GOT3 (cell line): Measurements from ENCODE around the gene SPSB4.
"Not testable (repeated sequence)": the region's sequence is repeated elsewhere in the genome, so short reads cannot be mapped to it uniquely, and the experiment has no call there.

Source experiments
- DNase-seq: peaks from one replicate; lab custom pipeline; 2025; ENCODE audit warnings: mixed read lengths; lab: John Stamatoyannopoulos, UW

SPSB4 gene

DNA sequence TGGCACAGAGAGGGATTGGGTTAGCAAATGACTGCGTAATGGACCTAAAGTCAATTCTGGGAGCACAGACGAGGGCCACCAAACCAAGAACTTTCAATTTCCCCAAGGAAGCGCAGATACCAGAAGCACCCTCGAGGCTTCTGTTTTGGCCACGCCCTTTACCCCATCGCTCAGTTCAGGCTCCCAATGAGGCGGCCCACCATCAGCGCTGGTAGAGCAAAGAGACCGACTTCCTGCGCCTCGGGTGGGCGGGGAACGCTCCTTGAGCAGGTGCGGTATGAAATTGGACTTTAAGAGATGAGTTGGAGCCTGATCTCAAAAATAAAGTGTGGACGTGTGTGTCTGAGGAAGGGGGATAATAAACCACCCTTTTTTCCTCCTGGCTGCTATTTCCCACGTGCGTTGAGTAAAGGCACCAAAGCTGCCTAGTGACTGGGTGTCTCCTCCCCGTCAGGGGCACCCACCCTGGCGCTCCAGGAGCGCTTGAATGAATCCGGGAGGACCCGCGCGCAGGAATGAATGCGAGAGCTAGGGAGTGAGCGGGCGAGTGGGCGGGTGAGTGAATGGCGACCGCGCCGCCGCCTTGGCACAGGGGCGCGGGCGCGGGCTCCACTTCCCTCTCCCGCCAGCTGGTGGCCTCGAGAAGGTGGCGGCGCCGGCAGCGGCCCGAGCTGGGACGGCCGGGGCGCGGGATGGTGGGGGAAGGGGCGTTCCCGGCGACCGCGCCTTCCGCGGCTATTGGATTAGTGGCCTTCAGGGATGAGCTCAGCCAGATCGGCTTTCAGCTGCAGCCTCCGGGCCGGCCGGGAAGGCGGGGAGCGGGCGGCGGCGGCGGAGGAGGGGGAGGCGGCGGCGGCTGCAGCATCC, at the start of gene SPSB4:
Gene SPSB4 (plus strand): TSS at position 772 of the 867 bp plus-strand sequence. CDS start 14,758 bp downstream, outside the sequence.
- peak; percentile 52 for DNase-seq

DNA sequence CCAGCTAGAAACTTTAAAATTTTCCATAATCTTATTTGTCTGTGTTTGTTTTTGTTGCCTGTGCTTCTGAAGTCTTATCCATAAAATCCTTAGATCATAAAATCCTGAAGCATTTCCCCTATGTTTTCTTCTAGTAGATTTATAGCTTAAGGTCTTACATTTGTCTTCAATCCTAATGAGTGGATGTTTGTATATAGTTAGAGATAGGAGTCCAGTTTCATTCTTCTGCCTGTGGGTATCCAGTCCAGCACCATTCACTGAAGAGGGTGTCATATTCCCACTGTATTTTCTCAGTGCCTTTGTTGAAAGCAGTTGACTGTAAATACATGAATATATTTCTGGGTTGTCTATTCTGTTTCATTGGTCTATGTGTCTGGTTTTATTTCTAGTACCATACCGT, 44.8 kb upstream of the SPSB4 start:
- DNase-seq, result no peak

GRCh38 chr3:141009496-141009895, 41.7 kb upstream of the SPSB4 start:
- no peak for DNase-seq

- peak; percentile 42 for DNase-seq
These were observed 39.7 kb upstream of the SPSB4 start for GRCh38 chr3:141011232-141011996.

GRCh38 chr3:141011997-141012262, 39.2 kb upstream of the SPSB4 start:
- DNase-seq, result no peak

DNA sequence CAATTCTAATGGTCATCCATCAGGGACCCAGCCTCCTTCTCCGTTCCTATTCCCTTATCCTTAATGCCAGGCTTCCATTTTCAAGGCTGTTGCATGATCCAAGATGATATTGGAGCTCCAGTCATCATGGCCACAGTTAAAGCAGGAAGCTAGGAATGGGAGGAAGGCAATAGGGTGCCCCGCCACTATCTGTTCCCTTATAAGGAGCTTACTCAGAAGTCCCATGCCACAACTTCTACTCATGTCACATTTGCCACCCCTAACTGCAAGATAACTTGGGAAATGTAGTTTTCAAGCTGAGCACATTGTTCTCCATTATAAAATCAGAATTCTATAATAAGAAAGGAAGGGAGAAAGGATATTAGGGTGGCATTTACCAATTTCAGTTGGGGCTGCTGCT, 38.6 kb upstream of the SPSB4 start:
- DNase-seq, result no peak

GRCh38 chr3:141015481-141015880, 35.7 kb upstream of the SPSB4 start:
- no peak for DNase-seq

DNA sequence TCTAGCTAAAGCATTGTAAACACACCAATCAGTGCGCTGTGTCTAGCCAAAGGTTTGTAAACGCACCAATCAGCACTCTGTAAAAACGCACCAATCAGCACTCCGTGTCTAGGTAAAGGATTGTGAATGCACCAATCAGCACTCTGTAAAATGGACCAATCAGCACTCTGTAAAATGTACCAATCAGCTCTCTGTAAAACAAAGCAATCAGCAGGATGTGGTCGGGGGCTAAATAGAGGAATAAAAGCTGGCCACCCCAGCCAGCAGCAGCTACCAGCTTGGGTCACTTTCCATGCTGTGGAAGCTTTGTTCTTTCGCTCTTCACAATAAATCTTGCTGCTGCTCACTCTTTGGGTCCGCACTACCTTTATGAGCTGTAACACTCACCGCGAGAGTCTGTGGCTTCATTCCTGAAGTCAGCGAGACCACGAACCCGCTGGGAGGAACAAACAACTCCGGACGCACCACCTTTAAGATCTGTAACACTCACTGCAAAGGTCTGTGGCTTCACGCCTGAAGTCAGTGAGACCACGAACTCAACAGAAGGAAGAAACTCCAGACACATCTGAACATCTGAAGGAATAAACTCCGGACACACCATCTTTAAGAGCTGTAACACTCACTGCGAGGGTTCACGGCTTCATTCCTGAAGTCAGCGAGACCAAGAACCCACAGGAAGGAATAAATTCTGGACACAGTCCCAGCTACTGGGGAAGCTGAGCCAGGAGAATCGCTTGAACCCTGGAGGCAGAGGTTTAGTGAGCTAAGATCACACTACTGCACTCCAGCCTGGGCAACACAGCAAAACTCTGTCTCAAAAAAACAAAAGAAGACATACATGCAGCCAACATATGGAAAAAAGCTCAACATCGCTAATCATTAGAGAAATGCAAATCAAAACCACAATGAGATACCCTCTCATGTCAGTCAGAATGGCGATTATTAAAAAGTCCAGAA, 33.5 kb upstream of the SPSB4 start:
- DNase-seq, result not testable (repeated sequence)

GRCh38 chr3:141019244-141019643, 31.9 kb upstream of the SPSB4 start:
- DNase-seq, result no peak

DNA sequence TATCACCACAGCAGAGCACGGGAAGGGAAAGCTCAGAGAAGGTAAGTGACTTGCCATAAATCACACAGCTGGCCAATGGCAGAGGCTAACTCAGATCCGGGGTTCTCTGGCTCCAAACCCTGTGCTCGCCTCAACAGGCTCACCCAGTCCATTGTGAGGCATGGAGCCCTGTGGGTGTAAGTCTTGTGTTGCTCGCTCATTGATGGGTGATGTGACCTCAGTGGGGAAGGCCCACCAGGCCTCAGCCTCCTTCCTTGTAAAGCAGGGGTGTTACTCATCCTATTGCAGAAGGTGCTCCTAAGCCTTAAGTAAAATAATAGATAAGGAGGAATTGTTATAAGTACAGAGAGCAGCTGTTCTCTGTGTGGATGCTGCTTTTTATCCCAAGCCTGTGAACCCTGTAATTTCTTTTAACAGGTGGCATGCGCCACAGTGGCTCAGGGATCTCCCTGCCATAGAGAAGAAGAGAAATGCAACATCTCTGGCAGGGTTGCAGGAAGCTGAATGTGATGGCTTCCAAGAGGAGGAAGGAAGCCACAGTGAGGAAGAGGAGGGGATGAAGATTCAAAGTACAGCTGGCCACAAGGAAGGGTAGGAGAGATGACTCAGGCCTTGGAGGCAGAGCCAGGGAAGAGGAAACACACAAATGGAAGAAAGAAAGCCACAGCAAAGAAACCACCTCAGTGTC, 30.9 kb upstream of the SPSB4 start:
- DNase-seq, result no peak

GRCh38 chr3:141021261-141021660, 29.9 kb upstream of the SPSB4 start:
- no peak for DNase-seq

DNA sequence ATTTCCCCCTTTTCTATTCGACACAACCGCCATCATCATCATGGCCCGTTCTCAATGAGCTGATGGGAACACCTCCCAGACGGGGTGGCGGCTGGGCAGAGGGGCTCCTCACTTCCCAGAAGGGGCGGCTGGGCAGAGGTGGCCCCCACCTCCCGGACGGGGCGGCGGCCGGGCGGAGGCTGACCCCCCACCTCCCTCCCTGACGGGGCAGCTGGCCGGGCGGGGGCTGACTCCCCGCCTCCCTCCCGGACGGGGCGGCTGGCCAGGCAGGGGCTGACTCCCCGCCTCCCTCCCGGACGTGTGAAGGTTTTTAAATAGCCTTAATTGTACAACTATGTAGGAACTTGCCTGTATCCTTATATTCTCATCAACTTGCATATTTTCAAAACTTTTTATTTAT, 20.9 kb upstream of the SPSB4 start:
- no peak for DNase-seq

GRCh38 chr3:141039589-141039988, 11.6 kb upstream of the SPSB4 start:
- no peak for DNase-seq

- no peak for DNase-seq
These were observed 6.2 kb upstream of the SPSB4 start for GRCh38 chr3:141044695-141045641.

DNA sequence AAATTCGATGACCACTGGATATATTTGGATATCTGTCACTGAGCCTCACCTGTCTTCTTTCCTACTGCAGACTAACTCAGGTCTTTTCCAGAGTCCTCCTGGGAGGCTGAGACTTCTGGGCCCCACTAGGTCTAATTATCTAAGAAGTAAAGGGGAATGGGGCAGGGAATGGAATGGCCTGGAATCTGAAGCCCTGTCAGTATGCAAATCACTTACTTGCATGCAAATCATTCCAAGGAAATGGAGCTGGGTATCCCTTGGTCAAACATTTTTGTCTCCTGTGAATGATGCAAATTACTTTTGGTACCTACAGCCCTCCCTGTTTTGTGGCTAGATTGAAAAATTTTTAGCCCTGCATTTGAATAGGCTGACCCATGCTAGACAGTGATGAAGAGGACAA, 5.3 kb upstream of the SPSB4 start:
- no peak for DNase-seq

GRCh38 chr3:141047168-141047567, 4.0 kb upstream of the SPSB4 start:
- DNase-seq, result no peak

DNA sequence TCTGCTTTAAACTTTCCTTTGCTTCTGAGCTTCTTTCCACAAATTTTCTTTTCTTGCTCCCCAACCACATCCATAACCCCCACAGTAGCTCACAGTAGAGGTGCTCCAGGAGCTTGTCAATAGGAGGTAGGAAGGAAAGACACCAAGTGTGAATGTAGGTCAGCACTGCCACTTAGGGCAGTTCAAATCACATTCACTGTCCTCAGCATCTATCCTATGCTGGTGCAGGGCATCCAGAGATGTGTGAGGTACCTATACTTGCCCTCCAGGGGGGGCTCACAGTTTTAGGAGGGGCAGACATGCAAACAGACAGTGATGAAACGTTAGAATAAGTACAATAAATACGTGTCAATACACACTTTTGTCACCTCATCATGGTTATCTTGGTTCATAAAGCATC, 1.5 kb upstream of the SPSB4 start:
- no peak for DNase-seq

- no peak for DNase-seq
These were observed 475 bp downstream of the SPSB4 start for GRCh38 chr3:141051443-141052200.

DNA sequence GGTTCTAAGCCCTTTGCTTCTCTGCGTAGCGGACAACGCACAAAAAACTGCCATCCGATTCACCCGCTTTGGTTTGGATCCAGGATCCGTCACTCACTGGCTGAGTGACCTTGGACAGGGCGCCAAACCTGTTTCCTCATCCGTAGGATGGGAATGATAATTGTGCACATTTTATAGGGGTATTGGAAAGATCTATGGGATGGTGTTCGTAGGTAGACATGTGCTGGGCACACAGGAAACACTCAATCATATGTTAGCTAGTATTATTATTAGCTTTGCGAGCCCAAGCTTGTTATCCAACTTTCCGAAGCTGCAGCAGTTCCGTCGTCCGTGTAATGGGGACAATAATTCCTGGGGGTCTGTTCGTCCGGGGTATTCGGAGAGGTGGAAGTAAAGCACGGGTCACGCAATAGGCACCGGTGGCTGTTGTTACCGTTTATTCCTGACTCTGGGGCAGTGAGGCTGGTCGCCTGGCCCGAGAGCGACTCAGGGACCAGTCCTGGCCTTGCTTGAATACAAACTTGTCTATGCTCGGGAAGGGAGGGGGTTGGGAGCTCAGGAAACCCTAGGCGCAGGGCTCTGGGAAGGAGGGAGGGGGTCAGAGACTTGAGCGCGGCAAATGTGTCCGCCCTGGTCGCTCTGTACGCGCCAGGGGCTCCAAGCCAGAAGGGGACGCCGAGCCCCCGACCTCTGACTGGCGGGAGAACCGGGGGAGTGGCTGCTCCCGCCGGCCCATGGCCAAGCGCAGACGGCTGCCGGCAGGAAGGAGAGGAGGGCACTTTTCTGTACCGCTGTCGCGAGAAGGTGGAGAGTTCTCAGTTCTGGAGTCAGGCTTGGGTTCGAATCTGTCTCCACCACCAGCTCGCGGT, 1.3 kb downstream of the SPSB4 start:
- no peak for DNase-seq
